Effector memory CD4-positive, alpha-beta T cell (primary cell): ENCODE results near the gene UBE2J1.
"Not testable (repeated sequence)": the region's sequence is repeated elsewhere in the genome, so short reads cannot be mapped to it uniquely, and the experiment has no call there.

Source experiments
- DNase-seq, 3 donors: peaks; one replicate each; pipeline ENCODE4 v3.0.0-alpha.2; 2020
- H3K27ac ChIP-seq: 2 replicates; pipeline ENCODE4 v1.7.0; 2013; ENCODE audit warnings: mild to moderate bottlenecking, low read length, moderate library complexity; ENCODE audit not compliant: insufficient read depth, poor library complexity, severe bottlenecking
- H3K27me3 ChIP-seq: replicated peaks from 2 replicates; pipeline ENCODE4 v1.7.0; 2013; ENCODE audit warnings: mild to moderate bottlenecking, low read length; ENCODE audit not compliant: insufficient read depth, control insufficient read depth, poor library complexity, severe bottlenecking
- H3K36me3 ChIP-seq: 2 replicates; pipeline ENCODE4 v1.7.0; 2013; ENCODE audit warnings: mild to moderate bottlenecking, low read length, moderate library complexity; ENCODE audit not compliant: control insufficient read depth, insufficient read depth
- H3K4me1 ChIP-seq: 2 replicates; pipeline ENCODE4 v1.7.0; 2013; ENCODE audit warnings: low read length, mild to moderate bottlenecking; ENCODE audit not compliant: control insufficient read depth, insufficient read depth, poor library complexity, severe bottlenecking
- H3K4me3 ChIP-seq: 2 replicates; pipeline ENCODE4 v1.7.0; 2013; ENCODE audit warnings: low read length, low read depth, mild to moderate bottlenecking; ENCODE audit not compliant: insufficient read depth, poor library complexity, severe bottlenecking
- H3K9me3 ChIP-seq: 2 replicates; pipeline ENCODE4 v1.7.0; 2013; ENCODE audit warnings: mild to moderate bottlenecking, low read length, moderate library complexity; ENCODE audit not compliant: control insufficient read depth

The UBE2J1 gene

GRCh38 chr6:89308525-89309395 lies 43.8 kb downstream of the UBE2J1 start:
- no peak for DNase-seq
- no peak overlapping the region for H3K4me3 ChIP-seq
- no peaks in the 10 kb centered on the region for H3K27me3 ChIP-seq
- H3K36me3 ChIP-seq: no peaks in the 10 kb centered on the region
- H3K27ac ChIP-seq: no peak overlapping the region
- H3K4me1 ChIP-seq: no peaks in the 10 kb centered on the region
- H3K9me3 ChIP-seq: no peaks in the 10 kb centered on the region

- H3K27me3 ChIP-seq, H3K4me1 ChIP-seq, H3K9me3 ChIP-seq, DNase-seq, H3K4me3 ChIP-seq, H3K36me3 ChIP-seq, H3K27ac ChIP-seq: not testable (repeated sequence)
Observed at GRCh38 chr6:89304517-89304916, 48.0 kb downstream of the UBE2J1 start.

GRCh38 chr6:89302936-89303335 lies 49.6 kb downstream of the UBE2J1 start:
- H3K4me3 ChIP-seq: no peak overlapping the region
- no peak for DNase-seq
- no peaks in the 10 kb centered on the region for H3K27me3 ChIP-seq
- H3K9me3 ChIP-seq: no peaks in the 10 kb centered on the region
- H3K4me1 ChIP-seq: peaks cover 15% of the 10 kb centered on the region
- H3K36me3 ChIP-seq: no peaks in the 10 kb centered on the region
- H3K27ac ChIP-seq: no peak overlapping the region

GRCh38 chr6:89302195-89302770 lies 50.2 kb downstream of the UBE2J1 start:
- DNase-seq: no peak
- Histone ChIP-seq H3K9me3 (no peaks in the 10 kb centered on the region), H3K36me3 (no peaks in the 10 kb centered on the region), H3K4me3 (no peak overlapping the region), H3K27me3 (no peaks in the 10 kb centered on the region), H3K4me1 (peaks cover 16% of the 10 kb centered on the region), H3K27ac (no peak overlapping the region)

GRCh38 chr6:89301586-89302194 lies 50.8 kb downstream of the UBE2J1 start:
- H3K27me3 ChIP-seq: no peaks in the 10 kb centered on the region

GRCh38 chr6:89299466-89299850 lies 53.1 kb downstream of the UBE2J1 start:
- Histone ChIP-seq H3K36me3 (no peaks in the 10 kb centered on the region), H3K4me3 (no peak overlapping the region), H3K27me3 (no peaks in the 10 kb centered on the region), H3K27ac (peak overlapping the region; percentile 45), H3K4me1 (peaks cover 16% of the 10 kb centered on the region), H3K9me3 (no peaks in the 10 kb centered on the region)
- no peak for DNase-seq

More at GRCh38 chr6:89301586-89302194, 50.8 kb downstream of the UBE2J1 start:
- Histone ChIP-seq H3K4me3 (no peak overlapping the region), H3K27ac (no peak overlapping the region), H3K9me3 (no peaks in the 10 kb centered on the region), H3K4me1 (peaks cover 16% of the 10 kb centered on the region), H3K36me3 (no peaks in the 10 kb centered on the region)
- no peak for DNase-seq

GRCh38 chr6:89298680-89299465 lies 53.6 kb downstream of the UBE2J1 start:
- Histone ChIP-seq H3K36me3 (no peaks in the 10 kb centered on the region), H3K4me3 (no peak overlapping the region), H3K9me3 (no peaks in the 10 kb centered on the region), H3K4me1 (peaks cover 16% of the 10 kb centered on the region), H3K27me3 (no peaks in the 10 kb centered on the region), H3K27ac (peak overlapping the region; percentile 45)
- DNase-seq: peak; percentile 37 to 49 (median 41)

- Histone ChIP-seq H3K27ac (peak overlapping the region; percentile 45), H3K9me3 (no peaks in the 10 kb centered on the region), H3K27me3 (no peaks in the 10 kb centered on the region), H3K36me3 (no peaks in the 10 kb centered on the region), H3K4me3 (no peak overlapping the region), H3K4me1 (peaks cover 16% of the 10 kb centered on the region)
- peak; percentile 58 to 64 (median 63) for DNase-seq
Observed at GRCh38 chr6:89297695-89298351, 54.7 kb downstream of the UBE2J1 start.

GRCh38 chr6:89295981-89296380 lies 56.5 kb downstream of the UBE2J1 start:
- no peaks in the 10 kb centered on the region for H3K9me3 ChIP-seq
- DNase-seq: no peak
- no peaks in the 10 kb centered on the region for H3K27me3 ChIP-seq
- no peaks in the 10 kb centered on the region for H3K36me3 ChIP-seq
- peaks cover 16% of the 10 kb centered on the region for H3K4me1 ChIP-seq
- no peak overlapping the region for H3K27ac ChIP-seq
- no peak overlapping the region for H3K4me3 ChIP-seq
